Measurements from ENCODE around the gene EIF3A.
"Not testable (repeated sequence)": the region's sequence is repeated elsewhere in the genome, so short reads cannot be mapped to it uniquely, and the experiment has no call there.

The EIF3A gene, protein sequence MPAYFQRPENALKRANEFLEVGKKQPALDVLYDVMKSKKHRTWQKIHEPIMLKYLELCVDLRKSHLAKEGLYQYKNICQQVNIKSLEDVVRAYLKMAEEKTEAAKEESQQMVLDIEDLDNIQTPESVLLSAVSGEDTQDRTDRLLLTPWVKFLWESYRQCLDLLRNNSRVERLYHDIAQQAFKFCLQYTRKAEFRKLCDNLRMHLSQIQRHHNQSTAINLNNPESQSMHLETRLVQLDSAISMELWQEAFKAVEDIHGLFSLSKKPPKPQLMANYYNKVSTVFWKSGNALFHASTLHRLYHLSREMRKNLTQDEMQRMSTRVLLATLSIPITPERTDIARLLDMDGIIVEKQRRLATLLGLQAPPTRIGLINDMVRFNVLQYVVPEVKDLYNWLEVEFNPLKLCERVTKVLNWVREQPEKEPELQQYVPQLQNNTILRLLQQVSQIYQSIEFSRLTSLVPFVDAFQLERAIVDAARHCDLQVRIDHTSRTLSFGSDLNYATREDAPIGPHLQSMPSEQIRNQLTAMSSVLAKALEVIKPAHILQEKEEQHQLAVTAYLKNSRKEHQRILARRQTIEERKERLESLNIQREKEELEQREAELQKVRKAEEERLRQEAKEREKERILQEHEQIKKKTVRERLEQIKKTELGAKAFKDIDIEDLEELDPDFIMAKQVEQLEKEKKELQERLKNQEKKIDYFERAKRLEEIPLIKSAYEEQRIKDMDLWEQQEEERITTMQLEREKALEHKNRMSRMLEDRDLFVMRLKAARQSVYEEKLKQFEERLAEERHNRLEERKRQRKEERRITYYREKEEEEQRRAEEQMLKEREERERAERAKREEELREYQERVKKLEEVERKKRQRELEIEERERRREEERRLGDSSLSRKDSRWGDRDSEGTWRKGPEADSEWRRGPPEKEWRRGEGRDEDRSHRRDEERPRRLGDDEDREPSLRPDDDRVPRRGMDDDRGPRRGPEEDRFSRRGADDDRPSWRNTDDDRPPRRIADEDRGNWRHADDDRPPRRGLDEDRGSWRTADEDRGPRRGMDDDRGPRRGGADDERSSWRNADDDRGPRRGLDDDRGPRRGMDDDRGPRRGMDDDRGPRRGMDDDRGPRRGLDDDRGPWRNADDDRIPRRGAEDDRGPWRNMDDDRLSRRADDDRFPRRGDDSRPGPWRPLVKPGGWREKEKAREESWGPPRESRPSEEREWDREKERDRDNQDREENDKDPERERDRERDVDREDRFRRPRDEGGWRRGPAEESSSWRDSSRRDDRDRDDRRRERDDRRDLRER (N-terminal part only)

GRCh38 chr10:119080521-119081259 is at the start of gene EIF3A:
Gene EIF3A, minus strand, starts transcription at chr10:119080817. Its CDS starts 141 bp downstream, at chr10:119080676.
- peak; percentile 97 for DNase-seq

GRCh38 chr10:119129721-119130120 is 49.1 kb upstream of the EIF3A start:
- DNase-seq, result no peak

- no peak for DNase-seq
These were observed 45.3 kb upstream of the EIF3A start for GRCh38 chr10:119125942-119126341.

- DNase-seq, result no peak
These were observed 40.3 kb upstream of the EIF3A start for GRCh38 chr10:119120875-119121274.

GRCh38 chr10:119120413-119120867 is 39.8 kb upstream of the EIF3A start:
- no peak for DNase-seq

- no peak for DNase-seq
These were observed 38.8 kb upstream of the EIF3A start for GRCh38 chr10:119119400-119119799.

DNA sequence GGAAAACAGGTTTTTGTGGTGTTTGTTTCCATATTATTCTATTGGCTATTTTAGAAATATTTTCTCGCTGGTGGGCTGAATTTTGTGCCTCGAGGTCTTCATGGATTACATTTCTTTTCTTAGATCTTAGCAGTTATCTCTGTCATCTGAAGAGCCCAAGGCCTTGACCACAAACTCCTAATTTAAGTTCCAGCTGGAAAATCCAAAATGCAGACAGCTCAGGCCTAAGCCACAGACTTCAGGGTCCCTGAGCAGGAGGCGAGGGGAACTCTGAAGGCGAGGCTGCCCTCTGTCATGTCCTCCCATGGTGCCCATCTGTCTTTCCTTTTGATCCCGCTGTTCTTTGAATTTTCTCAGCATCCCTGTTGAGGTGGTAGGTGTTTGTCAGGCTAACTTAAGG is 37.6 kb upstream of the EIF3A start:
- DNase-seq, result no peak

GRCh38 chr10:119116326-119116951 is 35.8 kb upstream of the EIF3A start:
- no peak for DNase-seq

GRCh38 chr10:119115926-119116325 is 35.3 kb upstream of the EIF3A start:
- no peak for DNase-seq

DNA sequence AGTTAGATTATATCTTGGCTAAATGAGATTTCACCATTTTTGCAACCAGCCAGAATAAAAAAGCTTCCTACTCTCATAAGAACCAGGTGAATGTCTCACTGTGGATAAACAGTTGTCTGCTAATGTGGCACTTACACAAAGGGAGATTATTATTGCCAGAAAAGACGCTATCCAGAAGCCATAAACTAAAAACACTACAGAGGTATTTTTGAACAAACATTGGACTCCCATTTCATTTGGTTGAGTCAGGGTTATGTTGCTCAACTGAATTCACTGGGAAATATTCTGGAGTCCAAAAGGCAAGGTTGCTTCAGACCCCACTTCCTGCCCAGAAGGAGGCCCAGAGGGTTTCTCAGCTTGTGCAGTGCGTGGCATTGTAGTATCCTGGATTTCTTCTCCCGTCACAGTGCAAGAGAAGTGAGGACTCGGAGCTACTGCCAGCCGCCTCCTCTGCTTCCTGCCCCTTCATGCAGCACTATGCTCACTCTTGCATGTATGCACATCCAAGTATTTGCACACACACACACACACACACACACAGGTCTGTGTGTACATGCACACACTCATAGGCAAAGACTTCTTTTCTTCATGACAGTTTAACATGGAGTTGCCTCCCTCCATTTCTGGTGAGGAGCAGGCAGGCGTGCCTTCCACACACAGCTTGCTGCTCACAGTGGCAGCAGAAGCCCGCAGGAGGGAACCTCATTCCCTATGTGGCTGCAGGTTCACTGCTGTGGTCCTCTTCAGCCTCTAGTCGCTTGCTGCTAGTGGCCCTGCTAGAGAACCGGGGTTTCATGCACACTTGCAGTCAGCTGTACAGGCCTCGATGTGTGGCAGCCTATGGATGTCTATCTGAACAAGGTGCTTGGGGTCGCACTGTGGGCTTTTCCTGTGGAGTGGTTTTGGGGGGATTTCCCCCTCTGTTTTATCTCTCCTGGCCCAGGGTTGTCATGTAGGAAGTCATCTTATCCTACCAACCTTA is 33.4 kb upstream of the EIF3A start:
- DNase-seq, result no peak

DNA sequence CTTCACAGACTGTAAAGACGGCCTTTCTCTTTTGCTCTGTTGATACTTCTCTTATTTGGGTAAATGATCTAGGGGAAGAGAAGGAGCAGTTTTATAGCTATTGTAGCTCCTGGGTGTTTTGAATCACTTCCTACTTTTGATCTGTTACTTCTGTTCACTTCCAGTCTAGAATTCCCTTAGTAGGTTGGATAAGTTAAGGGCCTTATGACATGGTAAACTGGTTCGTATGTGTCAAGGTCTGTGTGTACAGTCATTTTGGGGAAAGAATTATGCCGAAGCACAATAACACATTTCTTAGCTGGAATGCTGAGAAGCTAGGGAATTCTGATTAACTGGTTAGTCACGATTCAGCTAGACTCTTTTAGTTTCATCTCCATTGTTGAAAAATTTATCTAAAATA is 31.4 kb upstream of the EIF3A start:
- DNase-seq, result no peak

DNA sequence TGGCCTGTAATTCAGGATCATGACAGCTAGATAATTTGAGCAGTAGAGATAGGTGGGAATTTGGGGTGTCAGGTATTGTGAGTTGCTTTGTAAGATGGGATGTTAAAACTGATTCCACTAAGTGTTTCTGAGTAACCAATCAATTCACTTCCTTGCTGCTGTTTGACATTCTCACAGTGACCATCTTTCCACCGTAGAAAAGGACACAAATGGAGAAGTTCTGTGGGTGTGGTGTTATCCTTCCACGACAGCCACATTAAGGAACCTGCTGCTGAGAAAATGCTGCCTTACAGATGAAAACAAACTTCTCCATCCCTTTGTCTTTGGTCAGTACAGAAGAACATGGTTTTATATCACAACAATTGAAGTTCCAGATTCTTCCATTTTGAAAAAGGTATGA is 27.2 kb upstream of the EIF3A start:
- not testable (repeated sequence) for DNase-seq

GRCh38 chr10:119107106-119107505 is 26.5 kb upstream of the EIF3A start:
- not testable (repeated sequence) for DNase-seq

- DNase-seq, result not testable (repeated sequence)
These were observed 25.3 kb upstream of the EIF3A start for GRCh38 chr10:119105899-119106298.

GRCh38 chr10:119105155-119105554 is 24.5 kb upstream of the EIF3A start:
- DNase-seq, result no peak

DNA sequence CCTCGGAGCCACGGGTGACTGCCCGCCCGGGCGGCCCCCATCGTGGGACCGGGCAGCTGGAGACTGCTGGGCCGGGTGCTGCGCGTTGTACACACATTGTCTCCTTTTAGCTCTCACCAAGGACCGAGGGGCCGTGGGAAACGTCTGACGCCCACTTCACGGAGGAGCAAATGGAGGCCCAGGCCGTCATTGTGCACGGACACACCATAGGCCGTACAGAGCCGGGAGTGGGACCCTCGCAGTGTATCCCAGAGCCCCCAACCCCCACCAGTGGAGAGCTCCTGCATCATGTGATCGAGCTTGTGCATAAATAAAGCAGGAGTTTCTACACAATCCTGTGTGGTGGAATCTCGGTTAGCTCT is 24.0 kb upstream of the EIF3A start:
- peak; percentile 47 for DNase-seq

- DNase-seq, result peak; percentile 78
These were observed 23.5 kb upstream of the EIF3A start, which contains the start of gene DENND10 for GRCh38 chr10:119103903-119104653. Gene DENND10, plus strand, starts transcription at chr10:119104113. Its CDS starts 30 bp downstream, at chr10:119104143.

- DNase-seq, result no peak
These were observed 22.8 kb upstream of the EIF3A start for GRCh38 chr10:119103241-119103902.

Measured in activated CD4-positive, CD25-positive, alpha-beta regulatory T cell treated with anti-CD3 and anti-CD28 coated beads, Interleukin-2, amount 50 U/mL, for 72 hours (primary cell).